ENCODE results near the gene PRKG1.

GRCh38 chr10:51297438-51297837 lies 223.2 kb downstream of the PRKG1 start:
- TF ChIP-seq POLR2A (IDR thresholded peaks at IDR 0.05): no peak
- no peak for TF ChIP-seq CTCF (IDR thresholded peaks at IDR 0.05)
